Skeletal muscle tissue (tissue), 4 donors: Measurements from ENCODE around the gene CBL. TPM values are rescaled to one million over a fixed set of nuclear protein-coding genes. Genes with fewer than 3 reads are reported as not detected.
A peak's percentile ranks its signal among the peaks of the same experiment; 100 is the strongest.

Experiments used
- H3K27ac ChIP-seq: one replicate; pipeline ENCODE4 v1.7.0; 2013; ENCODE audit warnings: mild to moderate bottlenecking, low read depth, low read length, inconsistent platforms
- H3K27me3 ChIP-seq, 3 donors: one replicate each; pipeline ENCODE4 v1.7.0; 2013; ENCODE audit warnings: low read length in 3 of 3; ENCODE audit not compliant: control insufficient read depth in 3 of 3, insufficient read depth in 3 of 3
- H3K36me3 ChIP-seq, 3 donors: one replicate each; pipeline ENCODE4 v1.7.0; 2013; ENCODE audit warnings: low read length in 3 of 3; ENCODE audit not compliant: control insufficient read depth in 3 of 3, insufficient read depth in 3 of 3
- H3K4me1 ChIP-seq, 3 donors: one replicate each; pipeline ENCODE4 v1.7.0; 2013; ENCODE audit warnings: low read length in 3 of 3, mild to moderate bottlenecking in 3 of 3; ENCODE audit not compliant: control insufficient read depth in 3 of 3, insufficient read depth in 3 of 3
- H3K4me3 ChIP-seq, 3 donors: one replicate each; pipeline ENCODE4 v1.7.0; 2013; ENCODE audit warnings: low read length in 3 of 3
- H3K9ac ChIP-seq, 3 donors: one replicate each; pipeline ENCODE4 v1.7.0; 2013; ENCODE audit warnings: low read length in 3 of 3, mild to moderate bottlenecking in 3 of 3, moderate library complexity in 2 of 3, low read depth in 1 of 3
- H3K9me3 ChIP-seq, 3 donors: one replicate each; pipeline ENCODE4 v1.7.0; 2013; ENCODE audit warnings: low read length in 3 of 3; ENCODE audit not compliant: control insufficient read depth in 3 of 3
- total RNA-seq: library from RNA; depleted of rRNA; stranded (reverse); fragments of >200 nt; gene quantifications from one replicate; pipeline ENCODE4 v1.2.3, GENCODE V29; 2014
- donor health status: Osteomylitis.

Gene CBL
- total RNA-seq, 1 donor from 2014 or later = 9.9 TPM

DNA sequence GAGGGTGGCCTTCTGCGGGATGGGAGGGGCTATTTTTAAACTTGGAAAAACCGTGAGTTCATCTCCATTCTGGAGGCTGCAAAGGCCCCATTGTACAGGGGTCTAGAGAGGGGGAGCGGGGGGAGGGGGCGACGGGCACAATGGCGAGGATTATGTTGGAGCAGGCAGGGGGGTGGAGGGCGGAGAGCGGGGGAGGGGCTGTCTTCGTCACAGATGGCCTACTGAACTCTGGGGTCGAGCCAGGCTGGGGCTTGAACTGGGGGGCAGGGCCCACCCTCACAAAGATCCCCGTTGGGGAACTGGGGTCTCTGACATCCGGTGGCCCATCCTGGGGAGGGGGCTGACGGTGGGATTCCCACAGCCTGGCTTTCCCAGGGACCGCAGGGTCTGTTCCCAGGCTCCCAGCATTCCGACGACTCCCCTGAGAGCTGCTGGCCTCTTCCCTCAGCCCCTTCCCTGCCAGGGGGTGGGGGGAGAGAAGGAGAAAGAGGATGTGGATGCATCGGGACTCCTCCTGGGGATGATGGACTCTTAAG lies 114.2 kb downstream of the CBL start:
- Histone ChIP-seq H3K4me3 (peak overlapping the region; percentile 52 to 69 (median 54)), H3K27ac (peak overlapping the region; percentile 84), H3K27me3 (peaks cover 0 to 9% (median 8%) of the 10 kb centered on the region in 3 donors), H3K9ac (peak overlapping the region; percentile 64 to 77 (median 76)), H3K4me1 (peaks cover 43 to 65% (median 55%) of the 10 kb centered on the region in 3 donors), H3K9me3 (no peaks in the 10 kb centered on the region), H3K36me3 (no peaks in the 10 kb centered on the region)

- Histone ChIP-seq H3K9me3 (no peaks in the 10 kb centered on the region), H3K4me1 (peaks cover 36 to 58% (median 48%) of the 10 kb centered on the region in 3 donors), H3K27me3 (peaks cover 0 to 8% (median 3%) of the 10 kb centered on the region in 3 donors), H3K36me3 (no peaks in the 10 kb centered on the region), H3K9ac (peak overlapping the region; percentile 64 to 77 (median 76)), H3K4me3 (peak overlapping the region; percentile 52 to 69 (median 63)), H3K27ac (peak overlapping the region; percentile 84)
Observed at GRCh38 chr11:119320776-119321524, 114.8 kb downstream of the CBL start.

- H3K36me3 ChIP-seq = no peaks in the 10 kb centered on the region
- H3K27ac ChIP-seq = peak overlapping the region; percentile 84
- H3K4me3 ChIP-seq = no peak overlapping the region
- H3K27me3 ChIP-seq = peaks cover 0 to 8% (median 0%) of the 10 kb centered on the region in 3 donors
- H3K9ac ChIP-seq = peak overlapping the region in 1 of 3 donors; percentile 76
- H3K9me3 ChIP-seq = no peaks in the 10 kb centered on the region
- peaks cover 24 to 47% (median 37%) of the 10 kb centered on the region in 3 donors for H3K4me1 ChIP-seq
Observed at GRCh38 chr11:119322360-119322739, 116.2 kb downstream of the CBL start.

- Histone ChIP-seq H3K9ac (peak overlapping the region in 1 of 3 donors; percentile 16), H3K9me3 (no peaks in the 10 kb centered on the region), H3K4me3 (no peak overlapping the region), H3K4me1 (peaks cover 21 to 40% (median 30%) of the 10 kb centered on the region in 3 donors), H3K27me3 (peaks cover 0 to 8% (median 0%) of the 10 kb centered on the region in 3 donors), H3K36me3 (no peaks in the 10 kb centered on the region), H3K27ac (no peak overlapping the region)
Observed at GRCh38 chr11:119322921-119323531, 116.9 kb downstream of the CBL start.

DNA sequence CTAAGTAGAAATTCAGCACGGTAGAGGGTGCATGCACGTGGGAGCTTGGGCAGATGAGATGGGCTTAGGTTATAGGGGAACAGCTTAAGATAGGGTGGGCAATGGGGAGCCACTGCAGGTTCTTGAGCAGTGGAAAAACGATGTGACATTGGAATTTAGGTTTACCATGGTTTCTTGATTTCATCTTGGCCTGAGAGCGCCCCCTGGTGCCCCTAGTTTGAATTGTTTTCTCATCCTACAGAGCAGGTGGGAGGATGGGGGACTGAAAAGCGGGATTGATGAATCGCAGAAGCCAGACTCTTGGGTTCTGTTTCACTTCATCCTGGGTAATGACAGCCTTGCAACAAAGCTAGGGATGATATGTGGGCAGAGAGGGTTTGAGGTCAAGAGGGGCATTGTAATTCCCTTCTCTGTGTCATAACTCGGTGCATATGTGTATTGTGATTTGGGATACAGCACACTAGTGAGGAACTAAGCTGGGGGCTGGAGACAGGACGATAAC lies 117.4 kb downstream of the CBL start:
- no peak overlapping the region for H3K27ac ChIP-seq
- H3K36me3 ChIP-seq = no peaks in the 10 kb centered on the region
- no peaks in the 10 kb centered on the region for H3K9me3 ChIP-seq
- H3K4me3 ChIP-seq = no peak overlapping the region
- H3K4me1 ChIP-seq = peaks cover 15 to 34% (median 25%) of the 10 kb centered on the region in 3 donors
- H3K9ac ChIP-seq = no peak overlapping the region
- H3K27me3 ChIP-seq = peaks cover 0 to 8% (median 0%) of the 10 kb centered on the region in 3 donors

DNA sequence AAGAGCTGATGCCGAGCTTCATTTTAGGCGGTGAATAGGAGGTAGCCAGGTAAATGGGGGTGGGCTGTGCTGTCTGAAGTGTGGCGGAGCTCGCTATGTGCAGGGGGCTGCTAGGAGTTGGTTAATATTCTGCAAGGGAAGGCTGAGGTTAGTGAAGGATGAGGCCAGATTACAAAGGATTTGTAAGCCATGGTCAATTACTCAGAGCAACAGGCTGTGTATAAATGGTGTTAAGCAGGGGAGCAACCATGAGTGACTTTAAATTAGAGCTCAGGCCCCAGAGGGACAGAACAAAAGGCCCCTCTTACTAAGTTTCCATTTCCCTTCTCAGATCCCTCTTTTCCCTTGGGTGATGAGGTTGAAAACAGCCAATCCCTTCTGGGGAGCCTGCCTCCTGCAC lies 118.0 kb downstream of the CBL start:
- no peaks in the 10 kb centered on the region for H3K36me3 ChIP-seq
- H3K27me3 ChIP-seq = peaks cover 0 to 8% (median 0%) of the 10 kb centered on the region in 3 donors
- peaks cover 10 to 28% (median 19%) of the 10 kb centered on the region in 3 donors for H3K4me1 ChIP-seq
- H3K27ac ChIP-seq = no peak overlapping the region
- H3K9me3 ChIP-seq = no peaks in the 10 kb centered on the region
- H3K4me3 ChIP-seq = no peak overlapping the region
- no peak overlapping the region for H3K9ac ChIP-seq

GRCh38 chr11:119329320-119329719 lies 123.2 kb downstream of the CBL start:
- H3K4me3 ChIP-seq = no peak overlapping the region
- no peaks in the 10 kb centered on the region for H3K4me1 ChIP-seq
- H3K27me3 ChIP-seq = no peaks in the 10 kb centered on the region
- H3K27ac ChIP-seq = no peak overlapping the region
- no peaks in the 10 kb centered on the region for H3K36me3 ChIP-seq
- no peaks in the 10 kb centered on the region for H3K9me3 ChIP-seq
- no peak overlapping the region for H3K9ac ChIP-seq

DNA sequence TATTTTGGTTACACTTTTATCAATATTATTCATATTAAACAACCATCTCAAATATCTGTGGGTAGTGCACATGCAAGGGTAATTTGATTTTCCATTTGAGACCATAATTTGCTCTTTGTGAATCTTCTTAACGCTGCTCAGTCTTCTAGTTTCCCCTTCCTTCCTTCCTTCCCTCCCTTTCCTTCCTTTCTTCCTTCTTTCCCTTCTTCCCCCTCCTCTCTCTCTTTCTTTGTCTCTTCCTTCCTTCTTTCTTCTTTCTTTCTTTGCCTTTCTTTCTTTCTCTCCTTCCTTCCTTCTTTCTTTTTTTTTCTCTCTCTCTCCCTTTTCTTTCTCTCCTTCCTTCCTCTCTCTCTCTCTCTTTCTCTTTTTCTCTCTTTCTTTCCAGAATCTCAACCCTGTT lies 124.1 kb downstream of the CBL start:
- Histone ChIP-seq H3K4me1 (peaks cover 5 to 7% (median 6%) of the 10 kb centered on the region in 3 donors), H3K9ac (no peak overlapping the region), H3K36me3 (no peaks in the 10 kb centered on the region), H3K27ac (no peak overlapping the region), H3K9me3 (no peaks in the 10 kb centered on the region), H3K27me3 (no peaks in the 10 kb centered on the region), H3K4me3 (no peak overlapping the region)

- Histone ChIP-seq H3K9ac (no peak overlapping the region), H3K4me3 (no peak overlapping the region), H3K4me1 (peaks cover 25 to 27% (median 26%) of the 10 kb centered on the region in 3 donors), H3K27me3 (no peaks in the 10 kb centered on the region), H3K27ac (no peak overlapping the region), H3K36me3 (peaks cover 6 to 13% (median 9%) of the 10 kb centered on the region in 3 donors), H3K9me3 (no peaks in the 10 kb centered on the region)
Observed at GRCh38 chr11:119332111-119332765, 126.1 kb downstream of the CBL start.
